H1 (cell line): ENCODE measurements around the gene DCDC2. TPM values are rescaled to one million over a fixed set of nuclear protein-coding genes. Genes with fewer than 3 reads are reported as not detected.

Source experiments
- CTCF ChIA-PET: fragments of 300-600 bp; sonication (Branson Sonifier 250); formaldehyde crosslinking; loops from one replicate; lab custom pipeline; 2021; ENCODE audit not compliant: partially characterized antibody; lab: Charles Lee
- POLR2A ChIA-PET: fragments of 300-600 bp; sonication (Branson Sonifier 250); formaldehyde crosslinking; loops from one replicate; lab custom pipeline; 2021; ENCODE audit warnings: inconsistent platforms; ENCODE audit not compliant: partially characterized antibody; lab: Charles Lee
- DNase-seq, 2 experiments: peaks; one replicate each; pipeline versions ENCODE4 v3.0.0 to v3.0.0-alpha.2; 2010 to 2022; ENCODE audit warnings: low spot score in 2 of 2, low read depth in 1 of 2, mixed read lengths in 1 of 2
- FAIRE-seq: peaks from 2 replicates; lab custom pipeline; 2011; peaks lifted over from hg19 to GRCh38; lab: Jason Lieb, UNC
- H2AFZ ChIP-seq: 2 replicates; pipeline ENCODE4 v1.8.1; 2012; ENCODE audit warnings: low read length, inconsistent platforms
- H2AK5ac ChIP-seq: 2 replicates; pipeline ENCODE4 v1.6.1; 2013; ENCODE audit warnings: low read depth, low read length
- H2BK120ac ChIP-seq: replicated peaks from 2 replicates; pipeline ENCODE3; 2013; ENCODE audit warnings: low read depth, low read length, inconsistent platforms
- H2BK12ac ChIP-seq: 2 replicates; pipeline ENCODE4 v1.6.1; 2013; ENCODE audit warnings: low read depth, low read length
- H2BK15ac ChIP-seq: 2 replicates; pipeline ENCODE4 v1.6.1; 2013; ENCODE audit warnings: low read length
- H2BK20ac ChIP-seq: 2 replicates; pipeline ENCODE4 v1.6.1; 2013; ENCODE audit warnings: low read length
- H2BK5ac ChIP-seq: 2 replicates; pipeline ENCODE4 v1.6.1; 2013; ENCODE audit warnings: low read depth, low read length
- H3K14ac ChIP-seq: 2 replicates; pipeline ENCODE4 v1.6.1; 2013; ENCODE audit warnings: inconsistent platforms; ENCODE audit not compliant: insufficient read length
- H3K18ac ChIP-seq: 2 replicates; pipeline ENCODE4 v1.6.1; 2013; ENCODE audit warnings: low read length; ENCODE audit errors: extremely low read depth
- H3K23ac ChIP-seq: 2 replicates; pipeline ENCODE4 v1.6.1; 2013; ENCODE audit warnings: inconsistent platforms; ENCODE audit not compliant: insufficient read length
- H3K23me2 ChIP-seq: 2 replicates; pipeline ENCODE4 v1.6.1; 2013; ENCODE audit warnings: low read depth, low read length
- H3K27ac ChIP-seq: 2 replicates; pipeline ENCODE4 v1.6.1; 2011; ENCODE audit warnings: low read depth, low read length, inconsistent platforms
- H3K27me3 ChIP-seq, 4 experiments: replicated peaks in 1 of 4; 1 replicate in 1 of 4; 2 replicates in 3 of 4; pipeline versions ENCODE4 v1.6.1 to v1.8.1; 2011 to 2013; ENCODE audit warnings: low read length in 3 of 4, mild to moderate bottlenecking in 3 of 4, inconsistent platforms in 2 of 4, mixed read lengths in 2 of 4, moderate library complexity in 1 of 4; ENCODE audit not compliant: control insufficient read depth in 3 of 4, insufficient read depth in 3 of 4; ENCODE audit errors: extremely low read depth in 1 of 4
- H3K36me3 ChIP-seq, 4 experiments: 2 replicates each; pipeline versions ENCODE4 v1.6.1 to v1.8.1; 2011 to 2013; ENCODE audit warnings: mild to moderate bottlenecking in 4 of 4, low read length in 3 of 4, moderate library complexity in 2 of 4, control low read depth in 1 of 4, inconsistent platforms in 1 of 4; ENCODE audit not compliant: insufficient read depth in 4 of 4, control insufficient read depth in 2 of 4
- H3K4ac ChIP-seq: replicated peaks from 2 replicates; pipeline ENCODE3; 2013; ENCODE audit warnings: low read length, low read depth, mixed read lengths, inconsistent platforms; ENCODE audit not compliant: insufficient read length
- H3K4me1 ChIP-seq, 4 experiments: replicated peaks in 1 of 4; 1 replicate in 1 of 4; 2 replicates in 3 of 4; pipeline versions ENCODE4 v1.6.1 to v1.8.1; 2011 to 2013; ENCODE audit warnings: low read length in 3 of 4, inconsistent platforms in 2 of 4, mixed read lengths in 1 of 4; ENCODE audit not compliant: insufficient read depth in 4 of 4, control insufficient read depth in 3 of 4
- H3K4me2 ChIP-seq, 2 experiments: 2 replicates each; pipeline versions ENCODE4 v1.6.1 to v1.8.1; 2011 to 2013; ENCODE audit warnings: low read depth in 2 of 2, low read length in 2 of 2, control low read depth in 1 of 2, inconsistent platforms in 1 of 2, mild to moderate bottlenecking in 1 of 2; ENCODE audit not compliant: insufficient read depth in 1 of 2
- H3K4me3 ChIP-seq, 4 experiments: fragments of 200-600, 300-600 bp in 1 of 4; sonication (generic), shearing (Covaris generic), sonication (Bioruptor Twin) in 1 of 4; 2 replicates each; pipeline versions ENCODE4 v1.5.1 to v1.8.1; 2011 to 2016; ENCODE audit warnings: low read length in 4 of 4, low read depth in 3 of 4, control low read depth in 2 of 4, inconsistent platforms in 2 of 4, mild to moderate bottlenecking in 2 of 4, mixed read lengths in 1 of 4, moderate library complexity in 1 of 4; ENCODE audit not compliant: insufficient read depth in 2 of 4; ENCODE audit errors: extremely low read depth in 1 of 4
- H3K56ac ChIP-seq: replicated peaks from 2 replicates; pipeline ENCODE3; 2013; ENCODE audit warnings: low read depth, mild to moderate bottlenecking, mixed read lengths, low read length, inconsistent platforms; ENCODE audit not compliant: insufficient read length
- H3K79me1 ChIP-seq: 2 replicates; pipeline ENCODE4 v1.6.1; 2013; ENCODE audit warnings: low read depth, low read length, control low read depth
- H3K79me2 ChIP-seq, 2 experiments: 2 replicates each; pipeline versions ENCODE4 v1.6.1 to v1.8.1; 2012 to 2013; ENCODE audit warnings: low read length in 2 of 2, mild to moderate bottlenecking in 2 of 2, inconsistent platforms in 1 of 2; ENCODE audit not compliant: insufficient read depth in 2 of 2, control insufficient read depth in 1 of 2
- H3K9ac ChIP-seq, 4 experiments: replicated peaks in 1 of 4; 1 replicate in 1 of 4; 2 replicates in 3 of 4; pipeline versions ENCODE4 v1.6.1 to v1.8.1; 2011 to 2013; ENCODE audit warnings: low read depth in 3 of 4, low read length in 3 of 4, control low read depth in 2 of 4, mild to moderate bottlenecking in 2 of 4, moderate library complexity in 2 of 4, inconsistent platforms in 1 of 4; ENCODE audit errors: extremely low read depth in 1 of 4
- H3K9me3 ChIP-seq, 2 experiments: 2 replicates each; pipeline versions ENCODE4 v1.6.1 to v1.8.1; 2012 to 2013; ENCODE audit warnings: mild to moderate bottlenecking in 2 of 2, moderate library complexity in 2 of 2, control low read depth in 1 of 2, inconsistent platforms in 1 of 2, low read depth in 1 of 2, low read length in 1 of 2, mixed read lengths in 1 of 2; ENCODE audit not compliant: insufficient read depth in 2 of 2
- H4K20me1 ChIP-seq, 2 experiments: replicated peaks in 1 of 2; 2 replicates each; pipeline versions ENCODE3 to v1.8.1; 2011 to 2013; ENCODE audit warnings: inconsistent platforms in 2 of 2, low read length in 2 of 2, mild to moderate bottlenecking in 1 of 2; ENCODE audit not compliant: insufficient read depth in 2 of 2, control insufficient read depth in 1 of 2
- H4K5ac ChIP-seq: 2 replicates; pipeline ENCODE4 v1.6.1; 2013; ENCODE audit warnings: low read length, low read depth, mixed read lengths, inconsistent platforms; ENCODE audit not compliant: insufficient read length
- H4K8ac ChIP-seq: 2 replicates; pipeline ENCODE4 v1.8.0; 2013; ENCODE audit warnings: mild to moderate bottlenecking, moderate library complexity, low read length, inconsistent platforms; ENCODE audit not compliant: insufficient read depth; ENCODE audit errors: extremely low read depth
- H4K91ac ChIP-seq: replicated peaks from 2 replicates; pipeline ENCODE3; 2013; ENCODE audit warnings: low read length, mixed read lengths, inconsistent platforms; ENCODE audit not compliant: insufficient read length
- ASH2L ChIP-seq: fragments of 200-600, 300-600 bp; sonication (generic); IDR thresholded peaks from one replicate; pipeline ENCODE4 v1.7.1; 2017; ENCODE audit warnings: low read length
- CEBPB ChIP-seq: IDR thresholded peaks from 2 replicates; pipeline ENCODE4 v1.6.1; 2012; ENCODE audit warnings: low read depth, low read length
- CHD1 ChIP-seq: IDR thresholded peaks from 2 replicates; pipeline ENCODE4 v1.6.1; 2012; ENCODE audit warnings: low read depth, low read length, improper control_type of control experiment
- EGR1 ChIP-seq: IDR thresholded peaks from 2 replicates; pipeline ENCODE4 v1.6.1; 2011; ENCODE audit warnings: low read depth, low read length, borderline replicate concordance
- FOSL1 ChIP-seq: IDR thresholded peaks from 2 replicates; pipeline ENCODE4 v1.6.1; 2011; ENCODE audit warnings: mild to moderate bottlenecking, low read depth, low read length, moderate library complexity; ENCODE audit not compliant: insufficient read depth
- JUN ChIP-seq: IDR thresholded peaks from 2 replicates; pipeline ENCODE4 v1.6.1; 2011; ENCODE audit warnings: low read depth, mild to moderate bottlenecking, improper control_type of control experiment, low read length
- POLR2AphosphoS5 ChIP-seq: IDR thresholded peaks from 2 replicates; pipeline ENCODE4 v1.6.1; 2011; ENCODE audit warnings: low read depth, low read length
- SIX5 ChIP-seq: IDR thresholded peaks from 2 replicates; pipeline ENCODE4 v1.6.1; 2011; ENCODE audit warnings: mild to moderate bottlenecking, low read depth, low read length
- WGBS, 2 experiments: shearing (Covaris generic) in 1 of 2; methylation state at CpG; one replicate each; pipeline versions ENCODE4 v1.1.6 to v1.1.7; 2013 to 2015; ENCODE audit warnings: low lambda C conversion rate in 2 of 2, mixed read lengths in 2 of 2, inconsistent platforms in 1 of 2, low coverage in 1 of 2, missing lambda C conversion rate in 1 of 2; ENCODE audit not compliant: insufficient replicate concordance in 2 of 2, insufficient coverage in 1 of 2, insufficient read length in 1 of 2; ENCODE audit errors: extremely low coverage in 1 of 2, missing lambda C conversion rate in 1 of 2; 5-methylcytosine and 5-hydroxymethylcytosine counted together
- polyA plus RNA-seq, 7 experiments: library from polyadenylated mRNA; depleted of rRNA in 3 of 7; stranded (reverse) in 5 of 7; unstranded in 2 of 7; fragments of >200 nt in 5 of 7; fragments of 200-250 nt in 2 of 7; gene quantifications; 1 replicate in 5 of 7; 2 replicates in 1 of 7; 4 replicates in 1 of 7; pipeline versions ENCODE4 v1.2.1 to v1.2.3, GENCODE V29; 2011 to 2013; ENCODE audit warnings: missing spikeins in 2 of 7, mixed read lengths in 2 of 7
- total RNA-seq: library from RNA; stranded (reverse); fragmentation: NEBNext Ultra II Directional; extraction: Animal tissue kit (Norgen Biotek cat#: 25700); gene quantifications from 2 replicates; pipeline ENCODE4 v1.2.1, GENCODE V29; 2021
- TF ChIP-seq, protein P1 (sequence below): IDR thresholded peaks from 2 replicates; pipeline ENCODE4 v1.6.1; 2011; ENCODE audit warnings: low read length, improper control_type of control experiment

DCDC2 gene
- total and polyA plus RNA-seq, 2 of the 8 experiments (the other 6 are each of a cell fraction or from before 2014, with no cell fraction given): 0.03 to 0.15 TPM

DNA sequence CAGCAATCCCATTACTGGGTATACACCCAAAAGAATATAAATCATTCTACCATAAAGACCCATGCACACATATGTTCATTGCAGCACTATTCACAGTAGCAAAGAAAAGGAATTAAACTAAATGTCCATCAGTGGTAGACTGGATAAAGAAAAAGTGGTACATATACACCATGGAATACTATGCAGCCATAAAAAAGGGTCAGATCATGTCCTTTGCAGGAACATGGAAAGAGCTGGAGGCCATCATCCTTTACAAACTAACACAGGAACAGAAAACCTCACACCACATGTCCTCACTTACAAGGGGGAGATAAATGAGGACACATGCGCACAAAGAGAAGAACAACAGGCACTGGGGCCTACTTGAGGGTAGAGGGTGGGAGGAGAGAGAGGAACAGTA is 60.9 kb downstream of the DCDC2 start:
- Histone ChIP-seq H3K27ac (no peak overlapping the region), H3K23ac (no peak overlapping the region), H4K8ac (no peak overlapping the region), H3K9ac (no peak overlapping the region), H3K4me2 (no peak overlapping the region), H3K23me2 (no peaks in the 10 kb centered on the region), H3K4ac (no peak overlapping the region), H3K4me1 (peaks cover 0 to 3% (median 0%) of the 10 kb centered on the region in 4 experiments; a peak in 1 of 7 replicates), H3K4me3 (no peak overlapping the region), H2BK15ac (no peak overlapping the region), H3K56ac (no peak overlapping the region), H4K5ac (no peak overlapping the region), H4K91ac (no peak overlapping the region), H3K79me2 (no peaks in the 10 kb centered on the region), H3K79me1 (no peaks in the 10 kb centered on the region), H2BK120ac (no peak overlapping the region), H3K36me3 (no peaks in the 10 kb centered on the region), H2AFZ (no peak overlapping the region), H2BK12ac (no peak overlapping the region), H4K20me1 (no peaks in the 10 kb centered on the region), H2AK5ac (no peak overlapping the region), H3K27me3 (no peaks in the 10 kb centered on the region), H3K9me3 (peaks cover 0 to 5% of the 10 kb centered on the region in 2 experiments; a peak in 1 of 4 replicates), H3K18ac (no peak overlapping the region), H2BK20ac (no peak overlapping the region), H2BK5ac (no peak overlapping the region), H3K14ac (no peak overlapping the region)
- ChIA-PET POLR2A (no interaction called here), CTCF (interaction anchor here (2.1 kb wide), 1 partner anchor 22 kb away, joined by 6 read pairs; no protein-coding TSS in a partner anchor)
- 100% methylated on average over 1 of the region's 1 CpG; no CpG with 5 or more reads in 1 of the 2 experiments for WGBS, 2 experiments
- FAIRE-seq (no peak), DNase-seq (no peak)
- no peak for TF ChIP-seq EGR1
- no peak for TF ChIP-seq SIX5
- TF ChIP-seq ASH2L: no peak
- TF ChIP-seq, protein P1, sequence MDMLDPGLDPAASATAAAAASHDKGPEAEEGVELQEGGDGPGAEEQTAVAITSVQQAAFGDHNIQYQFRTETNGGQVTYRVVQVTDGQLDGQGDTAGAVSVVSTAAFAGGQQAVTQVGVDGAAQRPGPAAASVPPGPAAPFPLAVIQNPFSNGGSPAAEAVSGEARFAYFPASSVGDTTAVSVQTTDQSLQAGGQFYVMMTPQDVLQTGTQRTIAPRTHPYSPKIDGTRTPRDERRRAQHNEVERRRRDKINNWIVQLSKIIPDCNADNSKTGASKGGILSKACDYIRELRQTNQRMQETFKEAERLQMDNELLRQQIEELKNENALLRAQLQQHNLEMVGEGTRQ: no peak
- no peak for TF ChIP-seq CEBPB
- TF ChIP-seq POLR2AphosphoS5: no peak
- no peak for TF ChIP-seq FOSL1
- no peak for TF ChIP-seq CHD1
- no peak for TF ChIP-seq JUN
